GM12878 (cell line): ENCODE measurements around the gene DIDO1. TPM values are rescaled to one million over a fixed set of nuclear protein-coding genes. Genes with fewer than 3 reads are reported as not detected.
A peak's percentile ranks its signal among the peaks of the same experiment; 100 is the strongest.

Experiments
- ATAC-seq: fragments of 200-7000 bp; cut with Tn5 transposase; 3 replicates; pipeline ENCODE4 v1.9.1; 2020; ENCODE audit warnings: mild to moderate bottlenecking, moderate library complexity
- BruUV-seq: library from RNA; stranded (reverse); fragments of 400-500 nt; replicated peaks from 2 replicates; lab custom pipeline; 2021; lab: Mats Ljungman, UMichigan
- CTCF ChIA-PET: fragments of 300-600 bp; sonication (Branson Sonifier 250); formaldehyde crosslinking; extraction: SDS; loops from one replicate; lab custom pipeline; 2021; ENCODE audit warnings: inconsistent platforms; lab: Yijun Ruan, JAX
- POLR2A ChIA-PET: fragments of 350-600 bp; formaldehyde crosslinking; extraction: SDS; loops from one replicate; lab custom pipeline; 2021; ENCODE audit warnings: inconsistent platforms; lab: Charles Lee
- RAD21 ChIA-PET: fragments of 300-600 bp; sonication (Branson Sonifier 250); formaldehyde crosslinking; loops from one replicate; lab custom pipeline; 2023; ENCODE audit warnings: antibody characterized with exemption; ENCODE audit not compliant: unreplicated experiment; lab: Charles Lee
- SMC1A ChIA-PET: fragments of 300-600 bp; sonication (Branson Sonifier 250); formaldehyde crosslinking; loops from one replicate; lab custom pipeline; 2023; ENCODE audit not compliant: unreplicated experiment, uncharacterized antibody; lab: Charles Lee
- DNase-seq: peaks from one replicate; pipeline ENCODE4 v3.0.0-alpha.2; 2011; ENCODE audit warnings: low read depth, low spot score
- FAIRE-seq: peaks from 3 replicates; lab custom pipeline; 2011; peaks lifted over from hg19 to GRCh38; lab: Jason Lieb, UNC
- H2AFZ ChIP-seq: 2 replicates; pipeline ENCODE4 v1.6.0; 2011; ENCODE audit warnings: low read depth, low read length, control low read depth; ENCODE audit not compliant: control insufficient read depth
- H3K27ac ChIP-seq: 2 replicates; pipeline ENCODE4 v1.5.1; 2011; ENCODE audit warnings: control low read depth; ENCODE audit not compliant: control insufficient read depth, insufficient read depth
- H3K27me3 ChIP-seq, 2 experiments: replicated peaks in 1 of 2; 2 replicates each; pipeline versions ENCODE4 v1.6.0 to v1.6.1; 2011; ENCODE audit warnings: low read length in 1 of 2; ENCODE audit not compliant: control insufficient read depth in 2 of 2, insufficient read depth in 2 of 2
- H3K36me3 ChIP-seq, 2 experiments: 2 replicates each; pipeline ENCODE4 v1.5.1; 2011; ENCODE audit warnings: low read length in 1 of 2; ENCODE audit not compliant: control insufficient read depth in 2 of 2, insufficient read depth in 2 of 2
- H3K4me1 ChIP-seq: 2 replicates; pipeline ENCODE4 v1.6.1; 2011; ENCODE audit warnings: mild to moderate bottlenecking, low read length, moderate library complexity, mixed read lengths; ENCODE audit not compliant: control insufficient read depth, insufficient read depth
- H3K4me2 ChIP-seq: 2 replicates; pipeline ENCODE4 v1.6.0; 2011; ENCODE audit warnings: control low read depth; ENCODE audit not compliant: control insufficient read depth, insufficient read depth
- H3K4me3 ChIP-seq: fragments of 200-600 bp; sonication (generic); 2 replicates; pipeline ENCODE4 v1.5.1; 2016
- H3K79me2 ChIP-seq: 2 replicates; pipeline ENCODE4 v1.6.0; 2011; ENCODE audit warnings: low read length; ENCODE audit not compliant: control insufficient read depth, insufficient read depth
- H3K9ac ChIP-seq: 2 replicates; pipeline ENCODE4 v1.8.0; 2011; ENCODE audit warnings: low read length, control low read depth, mixed read lengths; ENCODE audit not compliant: control insufficient read depth, insufficient read depth
- H3K9me3 ChIP-seq: replicated peaks from 3 replicates; pipeline ENCODE4 v1.5.1; 2011; ENCODE audit warnings: mild to moderate bottlenecking, low read length; ENCODE audit not compliant: control insufficient read depth, insufficient read depth
- H4K20me1 ChIP-seq: 2 replicates; pipeline ENCODE4 v1.6.0; 2011; ENCODE audit not compliant: control insufficient read depth, insufficient read depth
- BACH1 ChIP-seq: fragments of 450-650 bp; IDR thresholded peaks from 2 replicates; pipeline ENCODE4 v1.6.1; 2017; ENCODE audit warnings: mild to moderate bottlenecking, borderline replicate concordance
- CHD4 ChIP-seq: fragments of 200-600 bp; sonication (generic); IDR thresholded peaks from 2 replicates; pipeline ENCODE4 v1.6.1; 2016; ENCODE audit warnings: mild to moderate bottlenecking
- HSF1 ChIP-seq: fragments of 150-350 bp; IDR thresholded peaks from 2 replicates; pipeline ENCODE4 v1.6.1; 2014; ENCODE audit warnings: mild to moderate bottlenecking, low read depth, low read length
- LARP7 ChIP-seq: fragments of 450-650 bp; IDR thresholded peaks from 2 replicates; pipeline ENCODE4 v1.6.1; 2017; ENCODE audit warnings: mild to moderate bottlenecking
- MAX ChIP-seq: IDR thresholded peaks from 2 replicates; pipeline ENCODE4 v1.6.1; 2012; ENCODE audit warnings: low read depth, low read length, improper control_type of control experiment
- MLLT1 ChIP-seq: fragments of 450-650 bp; IDR thresholded peaks from 2 replicates; pipeline ENCODE4 v1.6.1; 2016; ENCODE audit warnings: mild to moderate bottlenecking
- MTA2 ChIP-seq: fragments of 450-650 bp; IDR thresholded peaks from 2 replicates; pipeline ENCODE4 v1.6.1; 2016; ENCODE audit warnings: low read depth, mild to moderate bottlenecking, moderate library complexity
- NFIC ChIP-seq: IDR thresholded peaks from 2 replicates; pipeline ENCODE4 v1.6.1; 2012; ENCODE audit warnings: low read depth, mild to moderate bottlenecking, inconsistent platforms, low read length, moderate library complexity
- NFYA ChIP-seq: IDR thresholded peaks from 2 replicates; pipeline ENCODE4 v1.6.1; 2011; ENCODE audit warnings: low read depth, mild to moderate bottlenecking, low read length, improper control_type of control experiment, borderline replicate concordance
- NFYB ChIP-seq: IDR thresholded peaks from 2 replicates; pipeline ENCODE4 v1.6.1; 2011; ENCODE audit warnings: low read depth, mild to moderate bottlenecking, low read length, improper control_type of control experiment, moderate library complexity; ENCODE audit not compliant: insufficient read depth
- NR2C1 ChIP-seq: fragments of 450-650 bp; IDR thresholded peaks from 2 replicates; pipeline ENCODE4 v1.6.1; 2017; ENCODE audit warnings: antibody characterized with exemption, mild to moderate bottlenecking, moderate library complexity
- NR2C2 ChIP-seq: IDR thresholded peaks from 2 replicates; pipeline ENCODE4 v1.6.1; 2011; ENCODE audit warnings: borderline replicate concordance, low read depth; ENCODE audit not compliant: control insufficient read depth, insufficient read length
- PKNOX1 ChIP-seq: fragments of 450-650 bp; IDR thresholded peaks from 2 replicates; pipeline ENCODE4 v1.6.1; 2016; ENCODE audit warnings: mild to moderate bottlenecking
- SMAD5 ChIP-seq: IDR thresholded peaks from 2 replicates; pipeline ENCODE4 v1.6.1; 2016; ENCODE audit warnings: antibody characterized with exemption, low read depth
- TAF1 ChIP-seq: IDR thresholded peaks from 2 replicates; pipeline ENCODE4 v1.6.1; 2011; ENCODE audit warnings: mild to moderate bottlenecking, low read depth, low read length, borderline replicate concordance
- TCF3 ChIP-seq: IDR thresholded peaks from 2 replicates; pipeline ENCODE4 v1.6.1; 2012; ENCODE audit warnings: low read depth, mild to moderate bottlenecking, low read length, borderline replicate concordance; ENCODE audit not compliant: insufficient read depth
- WGBS: methylation state at CpG from one replicate; pipeline ENCODE4 v1.1.6; 2016; ENCODE audit warnings: low lambda C conversion rate; ENCODE audit not compliant: insufficient replicate concordance, insufficient coverage; ENCODE audit errors: missing lambda C conversion rate; 5-methylcytosine and 5-hydroxymethylcytosine counted together
- in situ Hi-C: fragments of 300-500 bp; cut with MboI; formaldehyde crosslinking; loops from 9 replicates; pipeline ENCODE4 v1.14.3; 2018; ENCODE audit warnings: mixed read lengths
- intact Hi-C: fragments of 100-400 bp; cut with micrococcal nuclease; formaldehyde crosslinking; loops from one replicate; pipeline ENCODE4 v1.14.2; 2022; ENCODE audit not compliant: unreplicated experiment
- polyA plus RNA-seq, 11 experiments: library from polyadenylated mRNA; depleted of rRNA in 4 of 11; unstranded in 6 of 11; stranded (reverse) in 5 of 11; fragments of >200 nt; fragmentation: Nextera tagmentation in 4 of 11; fragmentation: Illumina TruSeq in 1 of 11; extraction: Ambion mirVana in 4 of 11; extraction: Trizol in 1 of 11; gene quantifications; 1 replicate in 1 of 11; 2 replicates in 10 of 11; pipeline versions ENCODE4 v1.2.1 to v1.2.3, GENCODE V29; 2011 to 2016; ENCODE audit warnings: inconsistent platforms in 2 of 11, missing spikeins in 2 of 11, low read depth in 1 of 11
- total RNA-seq, 4 experiments: library from RNA; depleted of rRNA in 3 of 4; stranded (reverse); fragments of >200 nt in 3 of 4; fragmentation: Illumina TruSeq in 1 of 4; extraction: Trizol in 1 of 4; gene quantifications; 2 replicates each; pipeline versions ENCODE4 v1.2.1 to v1.2.3, GENCODE V29; 2013 to 2021

DIDO1 gene
- total and polyA plus RNA-seq, 10 of the 15 experiments (the other 5 are each of a cell fraction or from before 2014, with no cell fraction given), result 5.5 to 56.4 (median 38.4) TPM

- in situ Hi-C loops, result no loop called here
These were observed 49.1 kb downstream of the DIDO1 start for GRCh38 chr20:62876902-62877816.

More at GRCh38 chr20:62876902-62877816, 49.1 kb downstream of the DIDO1 start:
- no peak overlapping the region for H3K4me2 ChIP-seq
- no peaks in the 10 kb centered on the region for H3K9me3 ChIP-seq
- TF ChIP-seq NR2C2 (no peak), LARP7 (no peak), MTA2 (no peak), NFYA (no peak), HSF1 (no peak), SMAD5 (no peak), PKNOX1 (no peak), CHD4 (no peak), NFYB (no peak), MAX (no peak), MLLT1 (no peak), NR2C1 (no peak), TAF1 (no peak), TCF3 (no peak), BACH1 (no peak), NFIC (no peak)
- TF ChIP-seq, all 136 proteins: peak for 0
- Histone ChIP-seq H3K27me3 (no peaks in the 10 kb centered on the region; a peak in 1 of 4 replicates), H3K79me2 (no peaks in the 10 kb centered on the region), H3K36me3 (no peaks in the 10 kb centered on the region; a peak in 1 of 4 replicates), H3K27ac (no peak overlapping the region), H3K4me1 (no peaks in the 10 kb centered on the region), H2AFZ (no peak overlapping the region), H3K4me3 (no peak overlapping the region), H3K9ac (no peak overlapping the region), H4K20me1 (no peaks in the 10 kb centered on the region)
- ChIA-PET SMC1A (no interaction called here), CTCF (no interaction called here), POLR2A (interaction anchor here (0.8 kb wide), 1 partner anchor 10 kb away, joined by 3 read pairs; no protein-coding TSS in a partner anchor), RAD21 (no interaction called here)
- DNase-seq (no peak), FAIRE-seq (no peak), ATAC-seq (peak; percentile 20)
- intact Hi-C loops, result no loop called here
- 85% methylated on average over 48 of the region's 48 CpGs for WGBS
- BruUV-seq, result no TSS peak
